RWPE2 (cell line): ENCODE data around the gene VGLL4.
A peak's percentile ranks its signal among the peaks of the same experiment; 100 is the strongest.

Source experiments
- ATAC-seq: fragments of 200-7000 bp; cut with Tn5 transposase; 3 replicates; pipeline ENCODE4 v1.9.1; 2021; ENCODE audit warnings: low read depth
- DNase-seq: peaks from one replicate; pipeline ENCODE4 v3.0.0-alpha.2; 2020; ENCODE audit warnings: low spot score
- H3K27ac ChIP-seq: fragments of 450-650 bp; 2 replicates; pipeline ENCODE4 v1.5.1; 2017; ENCODE audit warnings: mild to moderate bottlenecking; ENCODE audit not compliant: poor library complexity, severe bottlenecking
- H3K27me3 ChIP-seq: fragments of 250-450 bp; sonication (Bioruptor Pico); 2 replicates; pipeline ENCODE4 v1.5.1; 2021; ENCODE audit warnings: mild to moderate bottlenecking, moderate library complexity; ENCODE audit not compliant: insufficient read depth, poor library complexity, severe bottlenecking
- H3K36me3 ChIP-seq: fragments of 250-450 bp; sonication (Bioruptor Pico); 2 replicates; pipeline ENCODE4 v1.5.1; 2020; ENCODE audit warnings: low read depth, mild to moderate bottlenecking, moderate library complexity
- H3K4me1 ChIP-seq: fragments of 250-450 bp; sonication (Bioruptor Pico); 2 replicates; pipeline ENCODE4 v1.5.1; 2021; ENCODE audit warnings: mild to moderate bottlenecking, moderate library complexity; ENCODE audit not compliant: insufficient read depth, poor library complexity, severe bottlenecking
- H3K4me3 ChIP-seq: fragments of 250-450 bp; sonication (Bioruptor Pico); 2 replicates; pipeline ENCODE4 v1.5.1; 2021; ENCODE audit warnings: mild to moderate bottlenecking, moderate library complexity; ENCODE audit not compliant: severe bottlenecking
- H3K9me3 ChIP-seq: fragments of 250-450 bp; sonication (Bioruptor Pico); 2 replicates; pipeline ENCODE4 v1.5.1; 2021; ENCODE audit warnings: mild to moderate bottlenecking, moderate library complexity; ENCODE audit not compliant: severe bottlenecking
- TF ChIP-seq, protein P1 (sequence below): fragments of 450-650 bp; IDR thresholded peaks from one replicate; pipeline ENCODE4 v1.5.1; 2017; ENCODE audit warnings: mild to moderate bottlenecking, moderate library complexity; ENCODE audit not compliant: poor library complexity, severe bottlenecking

The VGLL4 gene

DNA sequence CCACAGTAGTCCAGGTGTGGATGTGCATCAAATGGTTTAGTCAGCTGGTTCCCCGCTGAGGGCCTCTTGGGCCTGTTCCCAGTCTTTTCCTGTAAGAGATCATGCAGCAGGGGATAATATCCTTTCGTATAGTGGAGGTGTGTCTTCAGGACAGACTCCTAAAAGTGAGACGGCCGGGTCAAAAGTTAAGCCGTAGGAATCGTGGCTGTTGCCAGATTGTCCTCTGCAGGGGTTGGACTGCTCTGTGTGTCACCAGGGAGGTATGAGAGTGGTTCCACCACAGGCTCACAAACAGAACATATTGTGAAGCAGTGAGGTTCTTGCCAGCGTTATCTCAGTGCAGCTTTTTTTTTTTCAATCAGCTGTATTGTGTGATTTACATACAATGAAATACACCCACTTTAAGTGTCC, 95.0 kb downstream of the VGLL4 start:
- peak; percentile 72 for ATAC-seq
- H3K27me3 ChIP-seq, result no peaks in the 10 kb centered on the region
- no peak overlapping the region for H3K4me3 ChIP-seq
- H3K27ac ChIP-seq, result peak overlapping the region; percentile 34
- H3K36me3 ChIP-seq, result no peaks in the 10 kb centered on the region
- H3K9me3 ChIP-seq, result no peaks in the 10 kb centered on the region
- TF ChIP-seq, protein P1, sequence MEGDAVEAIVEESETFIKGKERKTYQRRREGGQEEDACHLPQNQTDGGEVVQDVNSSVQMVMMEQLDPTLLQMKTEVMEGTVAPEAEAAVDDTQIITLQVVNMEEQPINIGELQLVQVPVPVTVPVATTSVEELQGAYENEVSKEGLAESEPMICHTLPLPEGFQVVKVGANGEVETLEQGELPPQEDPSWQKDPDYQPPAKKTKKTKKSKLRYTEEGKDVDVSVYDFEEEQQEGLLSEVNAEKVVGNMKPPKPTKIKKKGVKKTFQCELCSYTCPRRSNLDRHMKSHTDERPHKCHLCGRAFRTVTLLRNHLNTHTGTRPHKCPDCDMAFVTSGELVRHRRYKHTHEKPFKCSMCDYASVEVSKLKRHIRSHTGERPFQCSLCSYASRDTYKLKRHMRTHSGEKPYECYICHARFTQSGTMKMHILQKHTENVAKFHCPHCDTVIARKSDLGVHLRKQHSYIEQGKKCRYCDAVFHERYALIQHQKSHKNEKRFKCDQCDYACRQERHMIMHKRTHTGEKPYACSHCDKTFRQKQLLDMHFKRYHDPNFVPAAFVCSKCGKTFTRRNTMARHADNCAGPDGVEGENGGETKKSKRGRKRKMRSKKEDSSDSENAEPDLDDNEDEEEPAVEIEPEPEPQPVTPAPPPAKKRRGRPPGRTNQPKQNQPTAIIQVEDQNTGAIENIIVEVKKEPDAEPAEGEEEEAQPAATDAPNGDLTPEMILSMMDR, result no peak
- peak; percentile 56 for DNase-seq
- peaks cover 4% of the 10 kb centered on the region for H3K4me1 ChIP-seq

DNA sequence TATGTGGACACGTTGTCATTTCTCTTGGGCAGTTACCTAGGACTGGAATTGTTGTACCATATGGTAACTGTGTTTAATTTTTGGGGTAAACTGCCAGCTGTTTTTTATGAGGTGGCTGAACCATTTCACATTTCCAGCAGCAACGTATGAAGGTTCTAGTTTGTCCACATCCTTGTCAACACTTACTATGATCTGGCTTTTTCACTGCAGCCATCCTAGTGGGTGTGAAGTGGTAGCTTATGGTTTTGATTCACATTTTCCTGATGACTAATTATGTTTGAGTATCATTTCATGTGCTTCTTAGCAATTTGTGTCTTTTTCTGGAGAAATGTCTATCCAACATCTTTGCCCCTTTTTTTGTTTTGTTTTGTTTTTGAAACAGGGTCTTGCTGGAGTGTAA, 96.2 kb downstream of the VGLL4 start:
- H3K4me3 ChIP-seq, result no peak overlapping the region
- no peaks in the 10 kb centered on the region for H3K27me3 ChIP-seq
- no peaks in the 10 kb centered on the region for H3K9me3 ChIP-seq
- TF ChIP-seq, protein P1, result no peak
- H3K4me1 ChIP-seq, result peaks cover 4% of the 10 kb centered on the region
- H3K27ac ChIP-seq, result no peak overlapping the region
- no peaks in the 10 kb centered on the region for H3K36me3 ChIP-seq
- no peak for DNase-seq
- ATAC-seq, result no peak

DNA sequence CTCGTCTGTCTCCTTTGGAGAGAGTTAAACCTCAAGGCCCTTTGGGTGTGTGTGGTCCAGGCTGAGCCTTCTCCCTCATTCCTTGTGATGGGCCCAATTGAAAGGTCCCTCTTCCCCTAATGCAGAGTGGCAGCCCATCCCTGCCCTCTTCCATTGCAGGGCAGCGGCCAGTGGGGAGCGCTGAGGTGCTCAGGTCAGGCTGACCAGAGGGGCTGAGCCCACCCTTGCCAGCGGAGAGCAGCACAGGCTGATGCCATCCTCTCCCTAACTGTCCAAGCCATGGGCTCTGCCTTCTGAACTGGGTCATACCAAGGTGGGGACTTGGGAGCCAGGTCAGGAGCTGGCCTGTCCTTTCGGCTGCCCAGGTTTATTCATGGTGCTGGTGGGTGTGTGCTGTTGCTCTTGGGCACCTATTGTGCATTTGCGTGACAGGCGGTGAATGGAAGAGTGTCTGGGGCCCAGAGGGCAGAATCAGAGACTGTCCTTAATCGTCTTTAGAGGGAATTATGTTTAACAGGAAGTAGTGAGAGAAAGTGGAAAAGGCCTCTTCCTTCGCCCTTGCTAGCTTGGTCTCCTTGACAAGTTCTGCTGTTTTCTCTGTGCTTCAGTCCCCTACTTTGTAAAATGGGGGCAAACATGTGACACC, 96.9 kb downstream of the VGLL4 start:
- no peaks in the 10 kb centered on the region for H3K9me3 ChIP-seq
- TF ChIP-seq, protein P1, result no peak
- no peak overlapping the region for H3K27ac ChIP-seq
- DNase-seq, result no peak
- ATAC-seq, result no peak
- H3K4me1 ChIP-seq, result peaks cover 4% of the 10 kb centered on the region
- H3K4me3 ChIP-seq, result no peak overlapping the region
- no peaks in the 10 kb centered on the region for H3K27me3 ChIP-seq
- no peaks in the 10 kb centered on the region for H3K36me3 ChIP-seq

DNA sequence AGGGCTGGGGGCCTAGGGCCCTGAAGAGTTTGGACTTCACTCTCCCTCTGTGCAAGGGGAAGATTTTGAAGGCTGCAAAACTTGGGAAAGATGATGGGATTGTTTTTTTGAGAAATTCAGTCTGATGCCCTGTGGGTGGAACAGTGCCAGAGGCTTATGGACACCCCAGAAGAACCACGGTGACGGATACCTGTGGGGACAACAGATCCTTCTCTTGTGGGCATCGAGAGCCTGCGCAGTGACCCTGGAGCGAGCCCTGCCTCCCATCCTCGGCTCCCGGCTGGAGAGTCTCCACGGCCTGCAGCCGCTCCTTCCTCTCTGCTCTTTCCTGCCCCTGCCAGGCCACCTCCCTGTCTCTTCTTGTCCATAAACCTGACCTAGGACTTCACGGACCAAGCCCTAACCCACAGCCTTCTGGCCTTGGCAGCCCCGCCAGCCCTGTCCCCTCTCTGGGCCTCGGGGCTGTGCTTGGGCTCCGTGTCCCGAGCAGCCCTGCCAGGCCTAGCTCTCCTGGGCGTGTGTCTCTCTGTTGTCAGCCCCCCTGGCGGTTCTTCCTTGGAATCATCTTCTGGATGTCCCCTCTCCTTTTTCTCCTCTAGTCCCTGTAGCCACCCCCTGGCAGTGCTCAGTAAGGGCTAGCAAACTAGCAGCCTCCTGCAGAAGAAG, 98.4 kb downstream of the VGLL4 start:
- TF ChIP-seq, protein P1, result no peak
- no peaks in the 10 kb centered on the region for H3K27me3 ChIP-seq
- DNase-seq, result no peak

More for the DNA sequence above, 98.4 kb downstream of the VGLL4 start:
- no peak; the same call in 2 of the 3 replicates for ATAC-seq
- no peaks in the 10 kb centered on the region for H3K36me3 ChIP-seq
- H3K4me3 ChIP-seq, result no peak overlapping the region
- no peaks in the 10 kb centered on the region for H3K9me3 ChIP-seq
- no peak overlapping the region for H3K27ac ChIP-seq
- H3K4me1 ChIP-seq, result peaks cover 4% of the 10 kb centered on the region
